ENCODE results near the gene ATP6V1D.

DNA sequence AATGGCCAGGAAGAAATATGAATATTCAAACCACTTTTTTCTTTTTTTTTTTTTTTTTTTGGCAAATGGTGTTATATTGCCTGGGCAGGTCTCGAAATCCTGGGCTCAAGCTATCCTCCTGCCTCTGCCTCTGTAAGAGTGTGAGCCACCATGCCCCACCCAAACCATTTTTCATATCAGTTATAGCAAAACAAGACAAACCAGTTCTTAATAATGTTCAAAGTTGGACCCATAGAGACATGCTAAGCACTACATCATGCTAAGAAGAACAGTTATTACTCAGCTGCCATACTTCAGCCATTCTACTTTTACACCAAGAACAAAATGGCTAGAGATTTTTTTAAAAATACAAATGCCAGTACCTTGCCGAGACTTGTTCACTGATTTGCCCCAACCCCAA is 26.0 kb upstream of the ATP6V1D start:
- TF ChIP-seq EZH2phosphoT487 (IDR thresholded peaks at IDR 0.05; ENCODE audit: insufficient read depth, low read depth) (no peak), EZH2 (IDR thresholded peaks at IDR 0.05; ENCODE audit: insufficient read depth, poor library complexity, severe bottlenecking) (no peak)

Measured in GM23248 (cell line).